CD4-positive, alpha-beta T cell treated with Interleukin-21 for 1 hour (primary cell): Measurements from ENCODE around the gene BCL2.

Experiments
- DNase-seq: peaks from one replicate; pipeline ENCODE4 v3.0.0-alpha.2; 2020

The BCL2 gene

DNA sequence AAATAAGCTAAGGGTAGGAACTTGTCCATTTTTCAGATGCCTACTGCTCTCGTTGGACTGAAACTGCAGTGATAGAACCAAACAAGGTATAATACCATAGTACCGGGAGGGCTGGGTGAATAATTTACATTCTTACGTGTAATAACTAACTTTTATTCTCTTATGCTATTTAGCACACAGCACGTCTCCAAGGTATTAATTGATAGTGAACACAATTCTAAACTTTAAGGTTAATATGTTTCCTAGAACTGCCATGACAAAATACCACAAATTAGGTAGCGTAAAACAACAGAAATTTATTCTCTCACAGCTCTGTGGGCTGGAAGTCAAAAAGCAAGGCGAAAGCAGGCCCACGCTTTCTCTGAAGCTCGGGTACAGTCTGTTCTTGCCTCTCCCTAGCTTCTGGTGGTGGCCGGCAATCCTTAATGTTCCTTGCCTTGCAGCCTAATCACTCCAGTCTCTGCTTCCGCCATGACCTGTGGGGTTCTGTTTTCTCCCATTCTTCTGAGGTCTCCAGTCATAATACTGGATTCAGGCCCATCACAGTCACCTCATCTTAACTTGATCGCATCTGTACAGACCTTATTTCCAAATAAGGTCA, 5.6 kb upstream of the BCL2 start:
- DNase-seq, result no peak

- peak; percentile 76 for DNase-seq
Measured at GRCh38 chr18:63322908-63323634, 3.5 kb upstream of the BCL2 start.

DNA sequence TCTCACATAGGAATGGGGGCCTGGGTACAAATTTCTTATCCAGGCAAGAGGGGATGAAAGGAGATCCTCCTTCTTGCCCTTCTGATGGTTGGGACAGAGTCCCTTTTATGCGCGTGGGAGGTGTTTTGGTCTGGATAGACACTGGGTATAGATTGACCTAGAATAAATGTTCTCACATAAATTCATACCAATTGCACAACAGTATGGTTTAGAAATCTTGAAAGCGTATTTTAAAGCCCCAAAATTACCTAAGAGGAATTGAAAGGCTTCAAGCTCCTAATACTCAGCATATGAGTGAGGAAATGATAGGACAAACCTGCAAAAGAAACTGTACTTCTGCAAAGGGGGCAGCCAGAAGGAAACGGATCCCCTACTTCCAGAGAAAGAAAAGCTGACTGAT, 2.6 kb upstream of the BCL2 start:
- no peak for DNase-seq

GRCh38 chr18:63321291-63321690, 1.7 kb upstream of the BCL2 start:
- no peak for DNase-seq

DNA sequence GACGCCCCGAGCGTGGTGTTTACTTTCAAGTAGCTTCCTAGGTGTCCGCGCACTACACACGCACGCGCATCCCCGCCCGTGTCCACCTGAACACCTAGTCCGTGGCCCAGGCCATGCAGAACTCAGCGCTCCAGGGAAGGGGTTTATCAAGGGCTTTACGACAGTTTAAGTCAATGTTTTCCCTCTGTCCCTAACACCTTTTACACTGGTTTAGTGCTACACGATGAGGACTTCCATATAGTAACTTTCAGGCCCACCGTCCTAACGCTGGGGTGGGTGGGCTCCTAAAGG, 1.4 kb upstream of the BCL2 start:
- no peak for DNase-seq

GRCh38 chr18:63320123-63320974, 780 bp upstream of the BCL2 start:
- peak; percentile 93 for DNase-seq

- no peak for DNase-seq
Measured at GRCh38 chr18:63318889-63319382, 633 bp downstream of the BCL2 start.

- DNase-seq, result peak; percentile 89
Measured at GRCh38 chr18:63317982-63318888, 1.3 kb downstream of the BCL2 start.

DNA sequence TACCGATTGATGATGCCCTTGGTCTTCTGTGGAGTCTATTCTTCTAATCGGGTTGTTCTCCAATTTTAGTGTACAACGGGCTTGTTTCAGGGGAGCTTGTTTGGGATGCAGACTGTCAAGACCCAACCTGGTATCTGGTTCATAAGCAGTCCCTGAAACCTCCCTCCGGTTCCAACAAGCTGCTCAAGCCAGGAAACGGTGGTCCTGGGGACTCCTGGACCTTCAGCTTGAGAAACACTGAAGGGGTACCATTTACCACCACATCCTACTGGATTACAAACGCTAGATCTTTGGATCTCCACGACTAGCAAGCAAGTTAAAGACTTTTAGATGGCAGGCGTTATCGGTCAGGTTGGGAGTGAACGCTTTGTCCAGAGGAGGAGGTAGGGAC, 2.0 kb downstream of the BCL2 start:
- no peak for DNase-seq

GRCh38 chr18:63316612-63317555, 2.7 kb downstream of the BCL2 start:
- no peak for DNase-seq

GRCh38 chr18:63315876-63316275, 3.7 kb downstream of the BCL2 start:
- no peak for DNase-seq

GRCh38 chr18:63315131-63315662, 4.4 kb downstream of the BCL2 start:
- no peak for DNase-seq

GRCh38 chr18:63314062-63314790, 5.3 kb downstream of the BCL2 start:
- no peak for DNase-seq

GRCh38 chr18:63313396-63313917, 6.1 kb downstream of the BCL2 start:
- no peak for DNase-seq

DNA sequence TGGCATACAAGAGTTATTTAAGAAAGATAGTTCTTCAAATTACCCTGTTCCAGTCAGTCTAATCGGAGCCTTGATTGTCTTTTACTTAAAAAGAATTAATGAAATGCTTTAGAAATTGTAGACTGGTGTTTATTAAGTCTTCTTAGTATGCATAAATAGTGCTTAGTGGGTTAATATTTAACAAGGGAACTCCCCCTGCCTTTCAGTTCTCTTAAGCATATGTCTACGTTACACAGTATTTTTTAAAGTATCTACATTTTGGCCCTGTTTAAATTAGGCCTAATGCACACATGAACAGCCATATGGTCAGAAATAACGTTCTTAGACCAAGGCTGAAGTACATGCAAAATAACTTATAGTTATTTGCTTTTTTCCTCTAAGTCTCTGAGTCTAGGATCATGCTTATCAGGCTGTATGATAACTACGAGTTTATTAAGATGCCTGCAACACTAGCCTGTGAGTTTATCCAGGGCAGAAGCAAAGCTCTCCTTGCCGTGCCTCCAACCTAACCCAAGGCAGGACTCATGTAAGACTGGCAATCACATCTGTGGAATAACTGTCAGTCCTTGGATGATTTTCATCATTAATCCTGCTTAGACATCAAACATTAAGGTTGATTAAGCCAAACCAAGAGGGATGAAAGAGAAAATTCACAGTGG, 6.7 kb downstream of the BCL2 start:
- DNase-seq, result no peak

- DNase-seq, result no peak
Measured at GRCh38 chr18:63312019-63312409, 7.6 kb downstream of the BCL2 start.

- no peak for DNase-seq
Measured at GRCh38 chr18:63311118-63312018, 8.2 kb downstream of the BCL2 start.

- DNase-seq, result peak; percentile 42
Measured at GRCh38 chr18:63309422-63309821, 10.1 kb downstream of the BCL2 start.
